NT2/D1 (cell line): Measurements from ENCODE around the gene UBE2L6.

Experiments used
- SUZ12 ChIP-seq: IDR thresholded peaks from 2 replicates; pipeline ENCODE4 v1.6.1; 2011; ENCODE audit not compliant: insufficient read length, insufficient read depth; ENCODE audit errors: extremely low read depth
- YY1 ChIP-seq: IDR thresholded peaks from 2 replicates; pipeline ENCODE4 v1.6.1; 2011; ENCODE audit not compliant: insufficient read length, insufficient read depth
- ZNF274 ChIP-seq: IDR thresholded peaks from 2 replicates; pipeline ENCODE4 v1.6.1; 2011; ENCODE audit warnings: mild to moderate bottlenecking, low read depth, low read length

GRCh38 chr11:57504511-57504910, 63.0 kb downstream of the UBE2L6 start:
- no peak for TF ChIP-seq YY1
- TF ChIP-seq ZNF274: no peak
- no peak for TF ChIP-seq SUZ12
